Hepatocyte (in vitro differentiated cells): Measurements from ENCODE around the gene TBC1D2.

Source experiments
- CTCF ChIP-seq: fragments of 200-600 bp; sonication (generic); IDR thresholded peaks from 2 replicates; pipeline ENCODE4 v1.5.1; 2016; ENCODE audit warnings: antibody characterized with exemption, mild to moderate bottlenecking; ENCODE audit not compliant: poor library complexity
- EZH2 ChIP-seq: fragments of 200-600 bp; sonication (generic); IDR thresholded peaks from 2 replicates; pipeline ENCODE4 v1.6.1; 2016; ENCODE audit warnings: antibody characterized with exemption, mild to moderate bottlenecking, borderline replicate concordance
- EZH2phosphoT487 ChIP-seq: fragments of 200-600 bp; sonication (generic); IDR thresholded peaks from one replicate; pipeline ENCODE4 v1.6.1; 2018; ENCODE audit warnings: antibody characterized with exemption, mild to moderate bottlenecking, low read depth, moderate library complexity; ENCODE audit not compliant: unreplicated experiment, severe bottlenecking

GRCh38 chr9:98201102-98201501 lies 54.3 kb downstream of the TBC1D2 start:
- TF ChIP-seq CTCF (no peak), EZH2 (no peak), EZH2phosphoT487 (no peak)
